HCT116 (cell line): ENCODE data around the gene OR1D2. TPM values are rescaled to one million over a fixed set of nuclear protein-coding genes. Genes with fewer than 3 reads are reported as not detected.
A peak's percentile ranks its signal among the peaks of the same experiment; 100 is the strongest.

Source experiments
- ATAC-seq: fragments of 200-7000 bp; cut with Tn5 transposase; 2 replicates; pipeline ENCODE4 v1.9.1; 2020; ENCODE audit warnings: mild to moderate bottlenecking, moderate library complexity
- BruUV-seq: library from RNA; stranded (reverse); fragments of 400-500 nt; replicated peaks from 2 replicates; lab custom pipeline; 2021; lab: Mats Ljungman, UMichigan
- CTCF ChIA-PET: fragments of 300-600 bp; sonication (Branson Sonifier 250); formaldehyde crosslinking; loops from one replicate; lab custom pipeline; 2021; ENCODE audit warnings: antibody characterized with exemption; lab: Charles Lee
- POLR2A ChIA-PET: fragments of 300-600, 350-600 bp; sonication (Branson Sonifier 250); formaldehyde crosslinking; loops from one replicate; lab custom pipeline; 2021; ENCODE audit warnings: antibody characterized with exemption; lab: Charles Lee
- RAD21 ChIA-PET, 2 experiments: fragments of 300-600 bp; sonication (Branson Sonifier 250); formaldehyde crosslinking; loops; one replicate each; lab custom pipeline; 2023; ENCODE audit warnings: low total read pairs in 2 of 2; ENCODE audit not compliant: uncharacterized antibody in 2 of 2, unreplicated experiment in 2 of 2, low non-redundant PET in 1 of 2; lab: Charles Lee
- DNase-seq: peaks from one replicate; pipeline ENCODE4 v3.0.0-alpha.2; 2010; ENCODE audit warnings: low read depth, low spot score
- H2AFZ ChIP-seq: fragments of 200-600 bp; shearing (Covaris generic), sonication (generic); 2 replicates; pipeline ENCODE4 v1.6.1; 2017; ENCODE audit warnings: low read depth, mixed run types, mixed read lengths, antibody characterized with exemption, low read length; ENCODE audit not compliant: poor library complexity, severe bottlenecking
- H3K27ac ChIP-seq: 2 replicates; pipeline ENCODE4 v1.5.1; 2012; ENCODE audit warnings: low read depth, low read length
- H3K27me3 ChIP-seq: fragments of 200-600 bp; sonication (generic); 2 replicates; pipeline ENCODE4 v1.6.1; 2016; ENCODE audit warnings: mixed run types, low read length, mixed read lengths; ENCODE audit not compliant: insufficient read depth
- H3K36me3 ChIP-seq, 2 experiments: fragments of 200-500 bp in 1 of 2; fragments of 200-600 bp in 1 of 2; sonication (Bioruptor generic) in 1 of 2; sonication (generic) in 1 of 2; 2 replicates each; pipeline versions ENCODE4 v1.5.1 to v1.6.1; 2014 to 2016; ENCODE audit warnings: low read length in 2 of 2, inconsistent platforms in 1 of 2, mixed read lengths in 1 of 2, mixed run types in 1 of 2; ENCODE audit not compliant: insufficient read depth in 2 of 2, control insufficient read depth in 1 of 2
- H3K4me1 ChIP-seq, 2 experiments: fragments of 200-600 bp in 1 of 2; sonication (generic) in 1 of 2; 2 replicates each; pipeline versions ENCODE4 v1.5.1 to v1.6.1; 2012 to 2017; ENCODE audit warnings: low read length in 2 of 2, inconsistent platforms in 1 of 2, mild to moderate bottlenecking in 1 of 2, mixed read lengths in 1 of 2, mixed run types in 1 of 2, moderate library complexity in 1 of 2; ENCODE audit not compliant: insufficient read depth in 2 of 2, control insufficient read depth in 1 of 2
- H3K4me2 ChIP-seq: fragments of 200-600 bp; sonication (generic); 2 replicates; pipeline ENCODE4 v1.6.1; 2017; ENCODE audit warnings: mixed run types, low read length, mixed read lengths
- H3K4me3 ChIP-seq, 2 experiments: fragments of 200-600 bp in 1 of 2; sonication (generic) in 1 of 2; replicated peaks in 1 of 2; 2 replicates each; pipeline ENCODE4 v1.5.1; 2011 to 2016; ENCODE audit warnings: low read length in 2 of 2, control low read depth in 1 of 2, low read depth in 1 of 2, mild to moderate bottlenecking in 1 of 2, mixed read lengths in 1 of 2, mixed run types in 1 of 2
- H3K79me2 ChIP-seq: fragments of 200-600 bp; sonication (generic); 2 replicates; pipeline ENCODE4 v1.6.1; 2017; ENCODE audit warnings: mild to moderate bottlenecking, mixed run types, low read length, moderate library complexity, mixed read lengths; ENCODE audit not compliant: insufficient read depth
- H3K9ac ChIP-seq: fragments of 200-600 bp; sonication (generic); 2 replicates; pipeline ENCODE4 v1.6.1; 2016; ENCODE audit warnings: low read length, mixed read lengths
- H3K9me2 ChIP-seq: fragments of 200-600 bp; sonication (generic), shearing (Covaris generic); 2 replicates; pipeline ENCODE4 v1.6.1; 2017; ENCODE audit warnings: mixed run types, mild to moderate bottlenecking, moderate library complexity; ENCODE audit not compliant: insufficient read depth
- H3K9me3 ChIP-seq, 2 experiments: fragments of 200-500 bp in 1 of 2; fragments of 200-600 bp in 1 of 2; sonication (Bioruptor generic) in 1 of 2; sonication (generic) in 1 of 2; 2 replicates each; pipeline ENCODE4 v1.6.1; 2014 to 2017; ENCODE audit warnings: low read length in 2 of 2, mixed read lengths in 2 of 2, inconsistent platforms in 1 of 2, low read depth in 1 of 2, mild to moderate bottlenecking in 1 of 2, mixed run types in 1 of 2, moderate library complexity in 1 of 2; ENCODE audit not compliant: control insufficient read depth in 1 of 2, insufficient read depth in 1 of 2
- H4K20me1 ChIP-seq: fragments of 200-600 bp; sonication (generic), shearing (Covaris generic); 2 replicates; pipeline ENCODE4 v1.6.1; 2017; ENCODE audit warnings: mixed run types, mild to moderate bottlenecking, moderate library complexity; ENCODE audit not compliant: insufficient read depth
- ATF3 ChIP-seq: IDR thresholded peaks from 2 replicates; pipeline ENCODE4 v1.6.1; 2012
- CTCF ChIP-seq, 3 experiments: fragments of 200-600 bp in 1 of 3; sonication (generic) in 1 of 3; IDR thresholded peaks in 2 of 3; conservative IDR thresholded peaks in 1 of 3; 2 replicates each; pipeline ENCODE4 v1.5.1; 2012 to 2017; ENCODE audit warnings: low read depth in 2 of 3, low read length in 2 of 3, antibody characterized with exemption in 1 of 3, borderline replicate concordance in 1 of 3, control low read depth in 1 of 3, mild to moderate bottlenecking in 1 of 3, mixed read lengths in 1 of 3, mixed run types in 1 of 3, moderate library complexity in 1 of 3; ENCODE audit not compliant: insufficient read depth in 1 of 3
- EGR1 ChIP-seq: IDR thresholded peaks from 2 replicates; pipeline ENCODE4 v1.6.1; 2012; ENCODE audit warnings: low read depth
- ELF1 ChIP-seq: IDR thresholded peaks from 2 replicates; pipeline ENCODE4 v1.6.1; 2012; ENCODE audit warnings: low read depth, borderline replicate concordance
- EZH2 ChIP-seq: fragments of 200-600 bp; sonication (generic); IDR thresholded peaks from 2 replicates; pipeline ENCODE4 v1.6.1; 2017; ENCODE audit warnings: antibody characterized with exemption, mixed run types
- EZH2phosphoT487 ChIP-seq: fragments of 200-600 bp; IDR thresholded peaks from 2 replicates; pipeline ENCODE4 v1.6.1; 2018; ENCODE audit warnings: antibody characterized with exemption, borderline replicate concordance
- FOSL1 ChIP-seq: IDR thresholded peaks from 2 replicates; pipeline ENCODE4 v1.6.1; 2012; ENCODE audit warnings: low read depth
- MAX ChIP-seq: IDR thresholded peaks from 2 replicates; pipeline ENCODE4 v1.6.1; 2012
- POLR2A ChIP-seq: IDR thresholded peaks from 2 replicates; pipeline ENCODE4 v1.7.0; 2011; ENCODE audit warnings: borderline replicate concordance; ENCODE audit not compliant: insufficient read depth, insufficient read length; ENCODE audit errors: extremely low read depth
- REST ChIP-seq: IDR thresholded peaks from 2 replicates; pipeline ENCODE4 v1.6.1; 2012; ENCODE audit warnings: low read depth
- SP1 ChIP-seq: IDR thresholded peaks from 2 replicates; pipeline ENCODE4 v1.6.1; 2012; ENCODE audit warnings: low read depth
- SRF ChIP-seq: IDR thresholded peaks from 2 replicates; pipeline ENCODE4 v1.6.1; 2012; ENCODE audit warnings: low read depth
- TCF7L2 ChIP-seq: IDR thresholded peaks from 2 replicates; pipeline ENCODE4 v1.7.0; 2011; ENCODE audit warnings: borderline replicate concordance, inconsistent platforms; ENCODE audit not compliant: insufficient read depth, insufficient read length; ENCODE audit errors: extremely low read depth
- YY1 ChIP-seq: IDR thresholded peaks from 2 replicates; pipeline ENCODE4 v1.6.1; 2011; ENCODE audit warnings: low read length, low read depth, moderate library complexity, mild to moderate bottlenecking; ENCODE audit not compliant: insufficient replicate concordance; ENCODE audit errors: extremely low read depth
- ZBTB33 ChIP-seq: IDR thresholded peaks from 2 replicates; pipeline ENCODE4 v1.6.1; 2011; ENCODE audit warnings: mild to moderate bottlenecking, low read length, moderate library complexity; ENCODE audit not compliant: insufficient replicate concordance; ENCODE audit errors: extremely low read depth
- ZFX ChIP-seq: fragments of 450-650 bp; IDR thresholded peaks from 2 replicates; pipeline ENCODE4 v1.6.1; 2017
- ZNF274 ChIP-seq: fragments of 200-500 bp; sonication (Bioruptor generic); IDR thresholded peaks from 2 replicates; pipeline ENCODE4 v1.6.1; 2014; ENCODE audit warnings: mild to moderate bottlenecking, low read depth, low read length, inconsistent platforms
- intact Hi-C: fragments of 100-400 bp; cut with micrococcal nuclease; formaldehyde crosslinking; loops from 2 replicates; pipeline ENCODE4 v1.10.0; 2022
- total RNA-seq: library from RNA; stranded (reverse); gene quantifications from one replicate; pipeline ENCODE4 v1.2.1, GENCODE V29; 2021; ENCODE audit not compliant: unreplicated experiment

Gene OR1D2
- total RNA-seq, 1 experiment from 2014 or later: not detected

- Histone ChIP-seq H3K27me3 (no peaks in the 10 kb centered on the region), H3K27ac (no peak overlapping the region)
- TF ChIP-seq MAX (no peak), POLR2A (no peak), CTCF (IDR thresholded peaks at IDR 0.05 in 2 of 3, conservative IDR thresholded peaks at IDR 0.05 in 1 of 3; ENCODE audit: borderline replicate concordance in 1 of 3, insufficient read depth in 1 of 3, low read depth in 2 of 3, low read length in 2 of 3) (no peak), ATF3 (no peak), REST (no peak), ZBTB33 (no peak), EGR1 (no peak), ZNF274 (no peak), YY1 (no peak), SRF (no peak), SP1 (no peak), ZFX (no peak), TCF7L2 (no peak), EZH2 (no peak), FOSL1 (no peak), ELF1 (no peak), EZH2phosphoT487 (no peak)
- TF ChIP-seq, all 23 proteins: peak for 0
- POLR2A ChIA-PET: no interaction called here
- Histone ChIP-seq H3K9me3 (no peaks in the 10 kb centered on the region), H3K79me2 (no peaks in the 10 kb centered on the region), H4K20me1 (no peaks in the 10 kb centered on the region), H3K36me3 (no peaks in the 10 kb centered on the region), H3K4me1 (peaks cover 5 to 17% of the 10 kb centered on the region in 2 experiments; a peak in 3 of 4 replicates), H3K4me2 (peak overlapping the region; percentile 92), H3K9ac (no peak overlapping the region), H3K9me2 (no peaks in the 10 kb centered on the region), H3K4me3 (peak overlapping the region; percentile 70 to 71), H2AFZ (no peak overlapping the region)
- CTCF ChIA-PET: interaction anchor here (1.1 to 1.8 kb wide), 3 partner anchors 552 to 599 kb away, joined by 4 to 22 read pairs (median 5); partner anchors contain the start of genes CTNS and SHPK
- DNase-seq (no peak), ATAC-seq (no peak)
- intact Hi-C loops: loop anchor here (5.0 to 10.0 kb wide), 2 partner anchors 485 to 598 kb away; no protein-coding TSS in a partner anchor
- BruUV-seq: no TSS peak
- RAD21 ChIA-PET: no interaction called here
These were observed 54.4 kb downstream of the OR1D2 start for GRCh38 chr17:3049705-3050295.
